ENCODE measurements around the gene ZNF862. TPM values are rescaled to one million over a fixed set of nuclear protein-coding genes. Genes with fewer than 3 reads are reported as not detected.

Gene ZNF862
- total and polyA plus RNA-seq, 8 donors: 2.4 to 13.4 (median 7.3) TPM

DNA sequence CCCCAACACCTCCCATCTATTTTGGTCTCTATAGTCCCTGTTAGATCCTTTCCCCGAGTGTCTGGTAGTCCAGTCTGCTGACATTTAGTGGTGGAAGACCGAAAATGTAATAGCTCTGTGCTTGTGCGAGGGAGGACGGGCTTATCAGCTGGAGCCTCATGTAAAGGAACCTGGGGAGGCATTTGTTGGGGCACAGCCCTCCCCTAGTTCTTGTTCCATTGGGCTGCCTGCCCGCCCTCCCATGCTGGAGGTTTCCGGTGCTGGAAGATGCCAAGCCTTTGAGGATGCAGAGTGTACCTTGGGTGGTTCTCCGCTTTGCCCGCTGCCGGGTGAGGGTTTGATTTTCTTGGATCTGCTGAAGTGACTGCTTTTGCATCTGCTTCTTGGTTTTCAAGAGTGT, 5.4 kb downstream of the ZNF862 start:
- Histone ChIP-seq H3K4me1 (peaks cover 4 to 12% (median 11%) of the 10 kb centered on the region in 4 donors), H3K36me3 (peaks cover 0 to 32% (median 23%) of the 10 kb centered on the region in 4 donors), H3K4me3 (no peak overlapping the region), H3K27ac (no peak overlapping the region), H3K27me3 (no peaks in the 10 kb centered on the region), H3K9me3 (no peaks in the 10 kb centered on the region)
- intact Hi-C loops (cut with DNase I; ENCODE audit: low total_unique reads): no loop called here
- DNase-seq: no peak
- 87 to 95% (median 90%) methylated on average over 9 of the region's 9 CpGs for WGBS, 5 donors
- TF ChIP-seq CTCF (IDR thresholded peaks at IDR 0.05) (no peak), POLR2A (IDR thresholded peaks at IDR 0.05) (no peak), POLR2AphosphoS5 (IDR thresholded peaks at IDR 0.05) (no peak), EP300 (IDR thresholded peaks at IDR 0.05) (no peak)

DNA sequence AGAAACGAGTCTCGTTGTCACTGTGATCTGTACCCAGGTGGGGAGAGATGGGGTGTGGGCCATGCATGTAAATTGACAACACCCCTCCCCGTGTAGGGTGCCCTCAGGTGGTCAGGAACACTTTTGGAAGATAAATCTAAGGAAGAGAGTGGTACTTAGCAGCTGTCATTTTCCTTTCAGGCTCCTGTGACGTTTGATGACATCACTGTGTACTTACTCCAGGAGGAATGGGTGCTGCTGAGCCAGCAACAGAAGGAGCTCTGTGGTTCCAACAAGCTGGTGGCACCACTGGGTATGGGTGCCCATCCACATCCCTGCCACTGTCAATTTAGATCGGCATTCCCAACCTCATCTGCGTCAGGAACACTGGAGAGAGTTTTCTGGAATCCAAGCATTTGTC, 6.3 kb downstream of the ZNF862 start:
- 51 to 67% (median 60%) methylated on average over 6 of the region's 6 CpGs for WGBS, 5 donors
- no peak overlapping the region for H3K27ac ChIP-seq
- intact Hi-C loops (cut with DNase I; ENCODE audit: low total_unique reads): no loop called here
- TF ChIP-seq POLR2AphosphoS5 (IDR thresholded peaks at IDR 0.05): no peak
- TF ChIP-seq EP300 (IDR thresholded peaks at IDR 0.05): no peak
- TF ChIP-seq CTCF (IDR thresholded peaks at IDR 0.05): no peak
- TF ChIP-seq POLR2A (IDR thresholded peaks at IDR 0.05): no peak
- peaks cover 0 to 5% (median 4%) of the 10 kb centered on the region in 4 donors for H3K4me1 ChIP-seq
- no peak overlapping the region for H3K4me3 ChIP-seq
- no peak for DNase-seq
- H3K36me3 ChIP-seq: peaks cover 0 to 41% (median 32%) of the 10 kb centered on the region in 4 donors
- H3K27me3 ChIP-seq: no peaks in the 10 kb centered on the region
- no peaks in the 10 kb centered on the region for H3K9me3 ChIP-seq

DNA sequence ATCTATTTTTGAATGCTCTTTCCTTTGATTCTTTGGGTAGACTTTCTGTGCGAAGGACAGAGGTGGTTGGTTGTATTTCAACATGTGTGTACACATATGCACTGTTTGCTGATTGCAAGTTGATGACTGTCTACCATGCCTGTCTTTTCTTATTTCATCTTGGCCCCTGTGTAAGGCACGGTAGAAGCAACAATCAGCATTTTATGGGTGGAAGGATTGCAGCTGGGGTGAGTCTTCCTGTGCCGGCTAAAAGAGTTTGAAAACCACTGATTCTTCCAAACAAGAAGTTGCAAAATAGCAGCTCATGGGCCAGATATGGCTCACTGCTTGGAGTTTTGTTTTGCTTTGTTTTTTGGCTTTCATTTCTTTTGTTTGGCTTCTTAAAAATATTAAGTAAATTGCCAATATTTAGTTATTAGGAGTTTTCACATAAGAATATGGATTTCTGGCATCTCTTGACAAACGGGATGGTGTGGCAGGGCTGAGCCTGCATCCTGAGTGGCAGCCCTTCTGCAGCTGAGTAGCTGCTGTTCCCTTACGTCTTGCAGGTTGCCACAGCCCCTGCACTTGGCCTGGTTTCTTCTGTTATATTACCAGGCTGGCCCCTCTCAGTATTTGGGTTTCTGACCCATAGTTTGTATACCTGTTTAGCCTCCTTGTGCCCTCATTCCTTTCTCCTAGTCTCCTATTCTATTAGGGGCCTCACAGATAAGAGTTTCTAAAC, 7.2 kb downstream of the ZNF862 start:
- no peak for DNase-seq
- no peak for TF ChIP-seq POLR2A (IDR thresholded peaks at IDR 0.05)
- no peak for TF ChIP-seq CTCF (IDR thresholded peaks at IDR 0.05)
- no peak for TF ChIP-seq EP300 (IDR thresholded peaks at IDR 0.05)
- no peak for TF ChIP-seq POLR2AphosphoS5 (IDR thresholded peaks at IDR 0.05)
- 69 to 82% (median 74%) methylated on average over 5 of the region's 5 CpGs for WGBS, 5 donors
- H3K4me3 ChIP-seq: no peak overlapping the region
- H3K27ac ChIP-seq: no peak overlapping the region
- H3K36me3 ChIP-seq: peaks cover 0 to 50% (median 41%) of the 10 kb centered on the region in 4 donors
- no peaks in the 10 kb centered on the region for H3K4me1 ChIP-seq
- no peaks in the 10 kb centered on the region for H3K27me3 ChIP-seq
- no peaks in the 10 kb centered on the region for H3K9me3 ChIP-seq
- intact Hi-C loops (cut with DNase I; ENCODE audit: low total_unique reads): no loop called here

DNA sequence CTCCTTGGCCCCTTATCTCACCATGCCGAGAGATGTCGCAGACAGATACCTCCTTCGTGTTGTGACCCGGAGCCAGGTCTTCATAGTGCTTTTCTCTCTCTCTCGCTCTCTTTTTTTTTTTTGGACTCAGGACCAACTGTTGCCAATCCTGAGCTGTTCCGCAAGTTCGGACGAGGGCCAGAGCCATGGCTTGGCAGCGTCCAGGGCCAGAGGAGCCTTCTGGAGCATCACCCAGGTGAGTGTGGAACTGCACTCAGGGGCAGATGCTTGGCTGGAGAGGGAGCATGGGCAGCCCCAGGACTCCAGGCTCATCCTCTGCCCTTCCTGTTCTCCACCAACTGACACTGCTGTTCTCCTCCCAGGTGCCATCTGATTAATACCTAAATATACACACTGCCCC, 7.8 kb downstream of the ZNF862 start:
- no peak overlapping the region for H3K4me3 ChIP-seq
- no peaks in the 10 kb centered on the region for H3K27me3 ChIP-seq
- no peak for DNase-seq
- intact Hi-C loops (cut with DNase I; ENCODE audit: low total_unique reads): no loop called here
- H3K9me3 ChIP-seq: no peaks in the 10 kb centered on the region
- no peak for TF ChIP-seq EP300 (IDR thresholded peaks at IDR 0.05)
- no peak for TF ChIP-seq CTCF (IDR thresholded peaks at IDR 0.05)
- no peak for TF ChIP-seq POLR2A (IDR thresholded peaks at IDR 0.05)
- TF ChIP-seq POLR2AphosphoS5 (IDR thresholded peaks at IDR 0.05): no peak
- H3K27ac ChIP-seq: no peak overlapping the region
- 84 to 94% (median 90%) methylated on average over 9 of the region's 9 CpGs for WGBS, 5 donors
- no peaks in the 10 kb centered on the region for H3K4me1 ChIP-seq
- peaks cover 0 to 52% (median 46%) of the 10 kb centered on the region in 4 donors for H3K36me3 ChIP-seq

All from stomach (tissue), 9 donors.